K562 (cell line): ENCODE results near the gene BCAS3. TPM values are rescaled to one million over a fixed set of nuclear protein-coding genes. Genes with fewer than 3 reads are reported as not detected.

Source experiments
- ATAC-seq: fragments of 200-7000 bp; cut with Tn5 transposase; 3 replicates; pipeline ENCODE4 v1.9.1; 2020; ENCODE audit warnings: moderate library complexity
- BruUV-seq: library from RNA; stranded (reverse); fragments of 400-500 nt; replicated peaks from 2 replicates; lab custom pipeline; 2021; lab: Mats Ljungman, UMichigan
- CTCF ChIA-PET: fragments of 300-600 bp; formaldehyde crosslinking; extraction: SDS; loops from one replicate; lab custom pipeline; 2021; ENCODE audit warnings: low intra/inter-chr PET ratio; lab: Yijun Ruan, JAX
- POLR2A ChIA-PET: fragments of 300-600, 350-650 bp; sonication (Branson Sonifier 250); formaldehyde crosslinking; extraction: SDS; loops from one replicate; lab custom pipeline; 2021; ENCODE audit warnings: antibody characterized with exemption, inconsistent platforms; lab: Yijun Ruan, JAX
- DNase-seq, 4 experiments: peaks; one replicate each; pipeline versions ENCODE4 v3.0.0 to v3.0.0-alpha.2; 2011 to 2018; ENCODE audit warnings: low spot score in 3 of 4, mixed read lengths in 3 of 4; ENCODE audit errors: extremely low read depth in 1 of 4
- FAIRE-seq: peaks from 2 replicates; lab custom pipeline; 2011; peaks lifted over from hg19 to GRCh38; lab: Jason Lieb, UNC
- H2AFZ ChIP-seq: 2 replicates; pipeline ENCODE4 v1.6.0; 2011; ENCODE audit warnings: low read depth, low read length, control low read depth, inconsistent platforms
- H3K27ac ChIP-seq: fragments of 200-600 bp; 3 replicates; pipeline ENCODE4 v1.8.0; 2011; ENCODE audit warnings: low read depth, mild to moderate bottlenecking, control low read depth, inconsistent platforms, low read length, moderate library complexity, mixed read lengths; ENCODE audit errors: extremely low read depth
- H3K27me3 ChIP-seq, 2 experiments: fragments of 300-600 bp in 1 of 2; 2 replicates in 1 of 2; 3 replicates in 1 of 2; pipeline versions ENCODE4 v1.6.0 to v1.8.0; 2011; ENCODE audit warnings: inconsistent platforms in 2 of 2, low read length in 2 of 2, mild to moderate bottlenecking in 1 of 2, mixed read lengths in 1 of 2, moderate library complexity in 1 of 2; ENCODE audit not compliant: control insufficient read depth in 2 of 2, insufficient read depth in 2 of 2
- H3K36me3 ChIP-seq: fragments of 300-600 bp; 3 replicates; pipeline ENCODE4 v1.8.0; 2011; ENCODE audit warnings: mild to moderate bottlenecking, low read length, inconsistent platforms; ENCODE audit not compliant: control insufficient read depth, insufficient read depth
- H3K4me1 ChIP-seq, 2 experiments: fragments of 200-600 bp in 1 of 2; replicated peaks in 1 of 2; 2 replicates in 1 of 2; 3 replicates in 1 of 2; pipeline versions ENCODE4 v1.5.1 to v1.8.0; 2011; ENCODE audit warnings: inconsistent platforms in 2 of 2, low read length in 2 of 2, mild to moderate bottlenecking in 1 of 2, mixed read lengths in 1 of 2, moderate library complexity in 1 of 2; ENCODE audit not compliant: control insufficient read depth in 2 of 2, insufficient read depth in 2 of 2
- H3K4me2 ChIP-seq: 2 replicates; pipeline ENCODE4 v1.6.1; 2011; ENCODE audit warnings: low read length, control low read depth, inconsistent platforms, mixed read lengths; ENCODE audit not compliant: insufficient read depth
- H3K4me3 ChIP-seq: fragments of 200-600 bp; sonication (generic), shearing (Covaris generic); 2 replicates; pipeline ENCODE4 v1.5.1; 2016; ENCODE audit warnings: control low read depth, inconsistent platforms
- H3K79me2 ChIP-seq: fragments of 200-600 bp; 3 replicates; pipeline ENCODE4 v1.8.0; 2011; ENCODE audit warnings: low read length, inconsistent platforms; ENCODE audit not compliant: control insufficient read depth, insufficient read depth
- H3K9ac ChIP-seq, 2 experiments: 2 replicates each; pipeline versions ENCODE4 v1.6.0 to v1.6.1; 2011; ENCODE audit warnings: low read depth in 2 of 2, low read length in 2 of 2, control low read depth in 1 of 2, inconsistent platforms in 1 of 2, mild to moderate bottlenecking in 1 of 2, mixed read lengths in 1 of 2; ENCODE audit not compliant: insufficient read depth in 1 of 2
- H3K9me1 ChIP-seq: one replicate; pipeline ENCODE4 v1.6.0; 2011; ENCODE audit warnings: inconsistent platforms, mild to moderate bottlenecking, low read length, moderate library complexity; ENCODE audit not compliant: control insufficient read depth, insufficient read depth
- H3K9me3 ChIP-seq: replicated peaks from 2 replicates; pipeline ENCODE4 v1.5.1; 2011; ENCODE audit warnings: low read depth, low read length, inconsistent platforms; ENCODE audit not compliant: control insufficient read depth, insufficient read depth
- H4K20me1 ChIP-seq: replicated peaks from 2 replicates; pipeline ENCODE4 v1.6.1; 2011; ENCODE audit warnings: low read length, inconsistent platforms, mixed read lengths; ENCODE audit not compliant: control insufficient read depth, insufficient read depth
- EHMT2 ChIP-seq: fragments of 450-650 bp; IDR thresholded peaks from 2 replicates; pipeline ENCODE4 v1.6.1; 2018; ENCODE audit warnings: antibody characterized with exemption
- HEY1 ChIP-seq: fragments of 250-450 bp; sonication (Bioruptor Pico); IDR thresholded peaks from 2 replicates; pipeline ENCODE4 v1.5.0; 2020; ENCODE audit warnings: mild to moderate bottlenecking, moderate library complexity, borderline replicate concordance
- HNRNPH1 ChIP-seq: fragments of 200-400 bp; formaldehyde crosslinking; optimal IDR thresholded peaks from 2 replicates; pipeline ENCODE3; 2017; ENCODE audit warnings: low read depth, mild to moderate bottlenecking, low read length, moderate library complexity
- ILF3 ChIP-seq: fragments of 450-650 bp; IDR thresholded peaks from 2 replicates; pipeline ENCODE4 v1.6.1; 2018; ENCODE audit warnings: antibody characterized with exemption, mild to moderate bottlenecking, moderate library complexity, borderline replicate concordance
- MEIS2 ChIP-seq: fragments of 450-650 bp; IDR thresholded peaks from 2 replicates; pipeline ENCODE4 v1.6.1; 2014; ENCODE audit warnings: mild to moderate bottlenecking; ENCODE audit not compliant: partially characterized antibody
- ZNF3 ChIP-seq: fragments of 250-450 bp; sonication (Bioruptor Pico); IDR thresholded peaks from 2 replicates; pipeline ENCODE4 v1.5.0; 2021; ENCODE audit warnings: mild to moderate bottlenecking, moderate library complexity
- WGBS: fragments of 100-300 bp; shearing (Covaris generic); methylation state at CpG from one replicate; pipeline ENCODE4 v1.1.6; 2016; ENCODE audit warnings: low coverage, mixed read lengths; ENCODE audit not compliant: insufficient coverage; ENCODE audit errors: missing lambda C conversion rate; 5-methylcytosine and 5-hydroxymethylcytosine counted together
- in situ Hi-C: fragments of 300-500 bp; cut with MboI; formaldehyde crosslinking; loops from 4 replicates; pipeline ENCODE4 v1.15.0; 2018; ENCODE audit warnings: inconsistent platforms, mixed read lengths
- intact Hi-C: fragments of 100-400 bp; cut with micrococcal nuclease; formaldehyde crosslinking; loops from 2 replicates; pipeline ENCODE4 v1.14.2; 2022
- polyA plus RNA-seq, 8 experiments: library from polyadenylated mRNA; depleted of rRNA in 4 of 8; stranded (reverse) in 5 of 8; unstranded in 3 of 8; fragments of >200 nt; fragmentation: Nextera tagmentation in 2 of 8; fragmentation: Illumina TruSeq in 1 of 8; extraction: Ambion mirVana in 2 of 8; extraction: Trizol in 1 of 8; gene quantifications; 2 replicates each; pipeline versions ENCODE4 v1.2.1 to v1.2.3, GENCODE V29; 2011 to 2014; ENCODE audit warnings: inconsistent platforms in 1 of 8, missing spikeins in 1 of 8
- total RNA-seq, 7 experiments: library from RNA; depleted of rRNA in 6 of 7; stranded (reverse); fragments of >200 nt in 6 of 7; fragmentation: Illumina TruSeq in 2 of 7; extraction: Trizol in 2 of 7; gene quantifications; 2 replicates each; pipeline versions ENCODE4 v1.2.1 to v1.2.3, GENCODE V29; 2011 to 2021; ENCODE audit warnings: low replicate concordance in 1 of 7
- TF ChIP-seq, protein P1 (sequence below): fragments of 450-650 bp; IDR thresholded peaks from 2 replicates; pipeline ENCODE4 v1.6.1; 2014; ENCODE audit warnings: low read depth, mild to moderate bottlenecking, moderate library complexity, borderline replicate concordance

Gene BCAS3
- total and polyA plus RNA-seq, 9 of the 15 experiments (the other 6 are each of a cell fraction or from before 2014, with no cell fraction given) = 1.9 to 5.5 (median 3.5) TPM

DNA sequence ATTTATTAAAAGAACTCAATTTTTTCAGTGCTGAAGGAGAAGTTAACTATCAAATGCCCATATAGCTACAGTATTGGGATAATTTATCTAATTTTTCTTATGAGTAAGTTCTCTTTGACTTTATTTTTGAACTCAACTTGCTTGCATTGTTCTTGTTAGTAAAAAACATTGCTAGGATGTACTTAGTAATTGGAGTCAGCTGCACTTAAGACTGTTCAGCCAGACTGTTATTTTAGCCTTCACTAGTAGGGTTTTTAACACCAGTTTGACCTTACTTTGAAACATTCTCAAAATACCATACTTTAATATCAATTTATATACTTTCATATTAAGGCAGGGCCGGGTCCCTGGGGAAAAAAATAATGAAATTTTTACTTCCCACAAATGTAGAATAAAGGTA is 465.4 kb downstream of the BCAS3 start:
- in situ Hi-C loops (no loop called here), intact Hi-C loops (no loop called here)
- DNase-seq (no peak), ATAC-seq (no peak), FAIRE-seq (no peak)
- H3K27ac ChIP-seq = no peak overlapping the region
- no peaks in the 10 kb centered on the region for H3K79me2 ChIP-seq
- ChIA-PET CTCF (no interaction called here), POLR2A (no interaction called here)
- H3K4me3 ChIP-seq = no peak overlapping the region
- H3K4me1 ChIP-seq = peaks cover 0 to 15% of the 10 kb centered on the region in 2 experiments; a peak in 3 of 5 replicates
- no TSS peak for BruUV-seq
- no peak overlapping the region for H3K4me2 ChIP-seq
- no peaks in the 10 kb centered on the region for H3K9me1 ChIP-seq
- H3K36me3 ChIP-seq = no peaks in the 10 kb centered on the region
- no peak overlapping the region for H3K9ac ChIP-seq
- WGBS = 0% methylated on average over 1 of the region's 1 CpG
- H3K27me3 ChIP-seq = peaks cover 0 to 8% of the 10 kb centered on the region in 2 experiments; a peak in 2 of 5 replicates
- no peaks in the 10 kb centered on the region; the same call in 1 of the 2 replicates for H4K20me1 ChIP-seq
- TF ChIP-seq, protein P1, sequence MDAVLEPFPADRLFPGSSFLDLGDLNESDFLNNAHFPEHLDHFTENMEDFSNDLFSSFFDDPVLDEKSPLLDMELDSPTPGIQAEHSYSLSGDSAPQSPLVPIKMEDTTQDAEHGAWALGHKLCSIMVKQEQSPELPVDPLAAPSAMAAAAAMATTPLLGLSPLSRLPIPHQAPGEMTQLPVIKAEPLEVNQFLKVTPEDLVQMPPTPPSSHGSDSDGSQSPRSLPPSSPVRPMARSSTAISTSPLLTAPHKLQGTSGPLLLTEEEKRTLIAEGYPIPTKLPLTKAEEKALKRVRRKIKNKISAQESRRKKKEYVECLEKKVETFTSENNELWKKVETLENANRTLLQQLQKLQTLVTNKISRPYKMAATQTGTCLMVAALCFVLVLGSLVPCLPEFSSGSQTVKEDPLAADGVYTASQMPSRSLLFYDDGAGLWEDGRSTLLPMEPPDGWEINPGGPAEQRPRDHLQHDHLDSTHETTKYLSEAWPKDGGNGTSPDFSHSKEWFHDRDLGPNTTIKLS = no peak
- TF ChIP-seq EHMT2 (no peak), HEY1 (no peak), HNRNPH1 (no peak), MEIS2 (no peak), ZNF3 (CRISPR knock-in tag) (no peak), ILF3 (no peak)
- no peaks in the 10 kb centered on the region for H3K9me3 ChIP-seq
- H2AFZ ChIP-seq = no peak overlapping the region
